ENCODE results near the gene EIF4A3.

EIF4A3 gene

DNA sequence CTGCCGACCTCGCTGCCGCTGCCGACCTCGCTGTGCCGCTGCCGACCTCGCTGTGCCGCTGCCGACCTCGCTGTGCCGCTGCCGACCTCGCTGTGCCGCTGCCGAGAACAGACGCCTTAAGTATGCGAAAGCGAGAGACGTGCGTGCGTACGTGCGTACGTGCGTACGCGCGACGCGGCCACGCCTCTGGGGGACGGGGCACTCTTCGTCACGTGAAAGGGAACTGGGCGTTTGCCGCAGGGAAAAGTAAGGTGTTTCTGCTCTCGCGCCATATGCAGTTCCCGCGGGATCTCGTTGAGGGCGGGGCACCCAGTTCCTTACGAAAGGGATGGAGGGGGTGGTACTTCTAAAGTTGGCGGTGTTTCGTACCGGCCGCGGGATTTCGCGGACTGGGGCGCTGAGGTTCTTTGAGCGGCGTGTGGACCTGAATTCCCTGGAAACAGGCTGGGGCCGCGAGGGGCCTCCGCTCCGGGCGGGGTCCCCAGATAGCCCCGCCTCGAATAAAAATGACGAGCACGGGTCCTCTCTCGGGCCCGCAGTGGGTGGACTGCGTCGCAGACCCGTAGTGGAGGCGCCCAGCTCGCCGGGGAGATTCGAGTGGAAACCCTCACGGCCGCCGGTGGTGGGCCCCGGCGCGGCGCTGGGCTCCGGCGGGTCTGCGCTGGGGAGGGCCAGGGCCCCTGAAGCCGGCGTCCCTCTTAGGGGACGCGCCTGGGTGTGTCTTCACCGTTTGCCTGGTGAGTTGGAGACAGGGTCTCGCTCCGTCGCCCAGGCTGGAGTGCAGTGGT, at the start of gene EIF4A3:
Gene EIF4A3, minus strand, starts transcription at position 94 of the 788 bp plus-strand sequence. CDS start 167 bp downstream, outside the sequence.
- H3K27ac Mint-ChIP-seq: peak within 1 kb of the TSS; percentile 62
- peak within 1 kb of the TSS; percentile 89 for H3K4me3 Mint-ChIP-seq
- H3K36me3 Mint-ChIP-seq (ENCODE audit: low read depth): peaks cover 42% of the 10 kb centered on the region
- intact Hi-C loops (cut with micrococcal nuclease): loop anchor here (5.0 kb wide), 3 partner anchors 45 to 115 kb away; partner anchors contain the start of genes GAA and RNF213
- H3K27me3 Mint-ChIP-seq: no peaks in the 10 kb centered on the region
- H3K9me3 Mint-ChIP-seq: peaks cover 2% of the 10 kb centered on the region
- peaks cover 32% of the 10 kb centered on the region for H3K4me1 Mint-ChIP-seq (ENCODE audit: low read depth)

GRCh38 chr17:80196652-80197051, 49.7 kb upstream of the EIF4A3 start:
- Mint-ChIP-seq H3K27me3 (peaks cover 27% of the 10 kb centered on the region), H3K9me3 (no peaks in the 10 kb centered on the region), H3K4me1 (ENCODE audit: low read depth) (peaks cover 19% of the 10 kb centered on the region), H3K27ac (no peak overlapping the region), H3K4me3 (no peak overlapping the region), H3K36me3 (ENCODE audit: low read depth) (peaks cover 20% of the 10 kb centered on the region)
- intact Hi-C loops (cut with micrococcal nuclease): loop anchor here (5.0 kb wide), 1 partner anchor 56 kb away; no protein-coding TSS in a partner anchor

GRCh38 chr17:80195671-80196529, 49.0 kb upstream of the EIF4A3 start:
- H3K27me3 Mint-ChIP-seq: peaks cover 34% of the 10 kb centered on the region
- peaks cover 19% of the 10 kb centered on the region for H3K4me1 Mint-ChIP-seq (ENCODE audit: low read depth)
- no peaks in the 10 kb centered on the region for H3K9me3 Mint-ChIP-seq
- H3K4me3 Mint-ChIP-seq: no peak overlapping the region
- H3K36me3 Mint-ChIP-seq (ENCODE audit: low read depth): peaks cover 12% of the 10 kb centered on the region
- intact Hi-C loops (cut with micrococcal nuclease): loop anchor here (5.0 kb wide), 1 partner anchor 56 kb away; no protein-coding TSS in a partner anchor
- H3K27ac Mint-ChIP-seq: no peak overlapping the region

DNA sequence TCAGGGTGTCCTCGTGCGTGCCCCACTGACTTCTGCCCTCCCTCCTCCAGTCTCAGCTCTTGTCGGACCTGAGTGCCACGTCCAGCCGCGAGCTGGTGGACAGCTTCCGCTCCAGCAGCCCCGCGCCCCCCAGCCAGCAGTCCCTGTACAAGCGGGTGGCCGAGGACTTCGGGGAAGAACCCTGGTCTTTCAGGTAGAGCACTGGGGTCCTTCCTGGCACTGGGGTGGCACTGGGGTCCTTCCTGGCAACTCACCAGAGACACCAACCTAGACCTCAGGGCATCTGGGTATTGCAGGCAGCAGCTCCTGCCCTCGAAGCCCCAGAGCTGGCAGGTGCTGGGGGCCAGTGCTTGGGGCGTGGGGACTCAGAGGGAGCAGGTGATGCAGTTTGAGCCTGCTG, 48.2 kb upstream of the EIF4A3 start:
- Mint-ChIP-seq H3K27me3 (peaks cover 35% of the 10 kb centered on the region), H3K4me1 (ENCODE audit: low read depth) (peaks cover 19% of the 10 kb centered on the region), H3K9me3 (no peaks in the 10 kb centered on the region), H3K27ac (no peak overlapping the region), H3K36me3 (ENCODE audit: low read depth) (peaks cover 10% of the 10 kb centered on the region), H3K4me3 (no peak overlapping the region)
- intact Hi-C loops (cut with micrococcal nuclease): loop anchor here (5.0 kb wide), 1 partner anchor 57 kb away; no protein-coding TSS in a partner anchor

DNA sequence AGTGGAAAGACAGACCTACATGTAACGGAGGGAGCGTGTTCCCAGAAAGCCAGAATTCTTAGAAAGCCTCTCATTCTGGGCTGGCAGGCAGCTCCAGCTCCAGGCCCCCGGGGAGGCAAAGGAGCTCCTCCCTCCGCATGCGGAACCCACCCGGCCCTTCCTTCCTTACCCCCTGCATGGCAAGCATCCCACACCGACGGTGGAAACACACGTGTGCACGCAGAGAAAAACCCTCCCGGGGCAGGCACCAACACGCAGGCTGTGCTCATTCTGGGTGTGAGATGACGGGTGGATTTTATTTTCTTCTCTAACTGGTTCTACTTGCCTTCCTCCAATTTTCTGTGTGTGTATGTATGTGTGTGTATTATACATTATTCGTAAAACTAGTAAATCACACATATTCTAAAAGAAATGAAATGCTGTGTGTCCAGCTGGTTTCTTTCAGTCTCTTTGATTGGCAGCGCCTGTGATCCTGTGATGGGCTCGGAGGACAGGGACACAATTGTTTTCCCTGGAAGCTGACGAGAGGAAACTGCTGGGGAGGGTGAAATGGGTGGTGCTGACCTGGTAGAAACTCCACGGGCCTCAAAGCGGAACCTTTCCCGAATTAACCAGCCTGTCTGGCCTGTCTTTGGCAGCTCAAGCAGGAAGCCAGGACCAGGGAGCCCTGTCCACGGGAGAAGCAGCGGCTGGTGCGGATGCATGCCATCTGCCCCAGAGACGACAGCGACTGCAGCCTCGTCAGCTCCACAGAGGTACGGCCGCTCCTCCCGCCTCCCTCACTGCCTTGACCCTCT, 45.1 kb upstream of the EIF4A3 start:
- no peak overlapping the region for H3K27ac Mint-ChIP-seq
- H3K4me3 Mint-ChIP-seq: no peak overlapping the region
- peaks cover 37% of the 10 kb centered on the region for H3K27me3 Mint-ChIP-seq
- H3K4me1 Mint-ChIP-seq (ENCODE audit: low read depth): peaks cover 4% of the 10 kb centered on the region
- intact Hi-C loops (cut with micrococcal nuclease): no loop called here
- H3K36me3 Mint-ChIP-seq (ENCODE audit: low read depth): no peaks in the 10 kb centered on the region
- H3K9me3 Mint-ChIP-seq: no peaks in the 10 kb centered on the region

DNA sequence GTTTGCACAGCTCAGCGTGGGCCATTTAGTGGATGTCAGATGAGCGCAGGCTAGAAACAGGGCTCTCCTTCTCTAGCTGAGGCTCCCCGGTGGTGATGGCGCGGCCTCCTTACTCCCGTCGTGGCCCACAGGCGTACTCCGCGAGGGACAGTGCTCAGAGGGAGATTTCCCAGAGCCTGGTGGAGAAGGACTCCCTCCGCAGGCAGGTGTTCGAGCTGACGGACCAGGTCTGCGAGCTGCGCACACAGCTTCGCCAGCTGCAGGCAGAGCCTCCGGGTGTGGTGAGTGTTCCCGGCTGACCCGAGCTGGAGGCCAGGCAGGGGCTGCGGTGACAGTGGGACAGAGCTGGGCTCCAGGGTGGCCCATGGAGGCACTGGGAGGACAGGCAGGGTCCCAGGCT, 44.3 kb upstream of the EIF4A3 start:
- H3K4me1 Mint-ChIP-seq (ENCODE audit: low read depth): peaks cover 2% of the 10 kb centered on the region
- peaks cover 37% of the 10 kb centered on the region for H3K27me3 Mint-ChIP-seq
- H3K27ac Mint-ChIP-seq: no peak overlapping the region
- no peaks in the 10 kb centered on the region for H3K36me3 Mint-ChIP-seq (ENCODE audit: low read depth)
- intact Hi-C loops (cut with micrococcal nuclease): no loop called here
- no peaks in the 10 kb centered on the region for H3K9me3 Mint-ChIP-seq
- no peak overlapping the region for H3K4me3 Mint-ChIP-seq

DNA sequence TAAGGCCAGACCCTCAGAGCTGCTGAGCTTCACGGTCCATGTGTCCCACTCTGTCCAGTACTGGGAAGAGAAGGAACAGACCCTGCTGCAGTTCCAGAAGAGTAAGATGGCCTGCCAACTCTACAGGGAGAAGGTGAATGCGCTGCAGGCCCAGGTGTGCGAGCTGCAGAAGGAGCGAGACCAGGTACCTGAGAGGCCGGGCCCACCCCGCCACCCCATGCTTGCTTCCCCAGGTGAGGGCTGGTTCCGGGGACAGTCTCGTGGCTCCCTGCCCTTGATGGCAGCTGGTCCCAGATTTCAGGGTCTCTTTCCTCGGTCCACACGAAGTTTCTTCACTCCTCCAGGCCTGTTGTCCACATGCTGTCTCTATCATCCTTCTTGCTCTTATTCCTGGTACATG, 43.8 kb upstream of the EIF4A3 start:
- no peaks in the 10 kb centered on the region for H3K36me3 Mint-ChIP-seq (ENCODE audit: low read depth)
- H3K27me3 Mint-ChIP-seq: peaks cover 36% of the 10 kb centered on the region
- H3K9me3 Mint-ChIP-seq: no peaks in the 10 kb centered on the region
- H3K27ac Mint-ChIP-seq: no peak overlapping the region
- intact Hi-C loops (cut with micrococcal nuclease): no loop called here
- no peak overlapping the region for H3K4me3 Mint-ChIP-seq
- H3K4me1 Mint-ChIP-seq (ENCODE audit: low read depth): peaks cover 5% of the 10 kb centered on the region

DNA sequence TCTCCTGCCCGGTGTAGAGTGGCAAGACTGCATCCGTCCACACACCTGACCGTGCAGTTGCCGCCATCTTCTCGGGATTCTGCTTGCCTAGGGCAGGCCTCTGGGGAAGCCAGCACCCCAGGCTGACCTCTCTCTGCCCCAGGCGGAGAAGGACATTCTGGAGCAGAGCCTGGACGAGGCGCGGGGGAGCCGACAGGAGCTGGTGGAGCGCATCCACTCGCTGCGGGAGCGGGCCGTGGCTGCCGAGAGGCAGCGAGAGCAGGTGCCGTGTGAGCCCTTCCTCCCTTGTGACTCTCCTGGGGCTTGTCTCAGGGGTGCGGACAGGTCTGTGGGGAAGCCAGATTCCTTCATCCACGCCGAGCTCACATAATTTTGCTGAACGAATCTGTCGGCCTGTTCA, 42.7 kb upstream of the EIF4A3 start:
- H3K36me3 Mint-ChIP-seq (ENCODE audit: low read depth): no peaks in the 10 kb centered on the region
- no peak overlapping the region for H3K27ac Mint-ChIP-seq
- intact Hi-C loops (cut with micrococcal nuclease): no loop called here
- no peaks in the 10 kb centered on the region for H3K9me3 Mint-ChIP-seq
- H3K4me3 Mint-ChIP-seq: no peak overlapping the region
- peaks cover 30% of the 10 kb centered on the region for H3K27me3 Mint-ChIP-seq
- peaks cover 5% of the 10 kb centered on the region for H3K4me1 Mint-ChIP-seq (ENCODE audit: low read depth)

DNA sequence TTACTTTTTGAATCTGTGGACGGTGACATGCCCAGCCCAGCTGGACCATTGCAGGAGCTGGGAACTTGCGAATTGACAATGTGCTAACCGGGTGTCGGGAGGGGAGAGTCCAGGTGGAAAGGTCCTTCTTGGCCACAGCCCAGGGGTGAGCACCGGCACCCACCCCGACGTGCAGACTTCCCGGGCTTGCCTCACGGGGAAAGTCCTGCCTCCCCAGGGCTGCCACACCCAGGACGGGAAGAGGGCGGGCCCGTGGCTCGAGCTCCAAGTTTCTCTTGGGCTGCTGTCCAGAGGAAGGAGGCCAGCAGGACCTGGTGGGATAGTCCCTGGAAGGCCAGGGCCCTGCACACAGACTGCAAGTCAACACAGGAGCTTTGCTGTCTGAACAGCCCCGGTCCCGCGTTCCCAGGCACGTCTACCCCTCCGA, 40.6 kb upstream of the EIF4A3 start:
- Mint-ChIP-seq H3K27ac (no peak overlapping the region), H3K9me3 (no peaks in the 10 kb centered on the region), H3K27me3 (peaks cover 20% of the 10 kb centered on the region), H3K4me3 (no peak overlapping the region), H3K36me3 (ENCODE audit: low read depth) (no peaks in the 10 kb centered on the region), H3K4me1 (ENCODE audit: low read depth) (peaks cover 5% of the 10 kb centered on the region)
- intact Hi-C loops (cut with micrococcal nuclease): no loop called here

GRCh38 chr17:80187090-80187489, 40.2 kb upstream of the EIF4A3 start:
- Mint-ChIP-seq H3K4me3 (no peak overlapping the region), H3K9me3 (no peaks in the 10 kb centered on the region), H3K27ac (no peak overlapping the region), H3K4me1 (ENCODE audit: low read depth) (peaks cover 5% of the 10 kb centered on the region), H3K36me3 (ENCODE audit: low read depth) (no peaks in the 10 kb centered on the region), H3K27me3 (peaks cover 16% of the 10 kb centered on the region)
- intact Hi-C loops (cut with micrococcal nuclease): no loop called here

- intact Hi-C loops (cut with micrococcal nuclease): no loop called here
- Mint-ChIP-seq H3K4me3 (no peak overlapping the region), H3K9me3 (no peaks in the 10 kb centered on the region), H3K27ac (no peak overlapping the region), H3K27me3 (peaks cover 11% of the 10 kb centered on the region), H3K4me1 (ENCODE audit: low read depth) (peaks cover 5% of the 10 kb centered on the region), H3K36me3 (ENCODE audit: low read depth) (no peaks in the 10 kb centered on the region)
These were observed 39.0 kb upstream of the EIF4A3 start for GRCh38 chr17:80185968-80186367.

DNA sequence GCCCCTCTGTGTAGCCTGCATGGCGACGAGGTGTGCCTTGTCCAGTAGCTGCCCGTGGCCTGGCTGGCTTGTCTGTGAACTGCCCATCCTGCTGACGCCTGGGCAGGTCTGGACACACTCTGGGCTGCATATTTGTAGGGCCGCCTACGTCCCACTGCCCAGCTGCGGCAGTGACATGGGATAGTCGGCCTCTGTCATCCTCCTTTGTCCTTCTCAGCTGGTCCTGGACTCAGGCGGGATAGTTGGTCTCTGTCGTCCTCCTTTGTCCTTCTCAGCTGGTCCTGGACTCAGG, 37.4 kb upstream of the EIF4A3 start:
- Mint-ChIP-seq H3K27ac (no peak overlapping the region), H3K4me1 (ENCODE audit: low read depth) (peaks cover 5% of the 10 kb centered on the region), H3K9me3 (no peaks in the 10 kb centered on the region), H3K27me3 (peaks cover 17% of the 10 kb centered on the region), H3K36me3 (ENCODE audit: low read depth) (no peaks in the 10 kb centered on the region), H3K4me3 (no peak overlapping the region)
- intact Hi-C loops (cut with micrococcal nuclease): no loop called here

GRCh38 chr17:80183581-80184422, 36.9 kb upstream of the EIF4A3 start:
- peaks cover 5% of the 10 kb centered on the region for H3K4me1 Mint-ChIP-seq (ENCODE audit: low read depth)
- H3K4me3 Mint-ChIP-seq: no peak overlapping the region
- H3K27ac Mint-ChIP-seq: no peak overlapping the region
- H3K9me3 Mint-ChIP-seq: no peaks in the 10 kb centered on the region
- H3K27me3 Mint-ChIP-seq: peaks cover 20% of the 10 kb centered on the region
- intact Hi-C loops (cut with micrococcal nuclease): no loop called here
- no peaks in the 10 kb centered on the region for H3K36me3 Mint-ChIP-seq (ENCODE audit: low read depth)

Data from dendritic cell treated with granulocyte-macrophage colony-stimulating factor and Interleukin-4, amounts not matched to agents 40 ng/mL and 50 ng/mL, for 4 days (primary cell).